HepG2 (cell line): ENCODE measurements around the gene FAM83C. TPM values are rescaled to one million over a fixed set of nuclear protein-coding genes. Genes with fewer than 3 reads are reported as not detected.

Experiments
- AGO1 ChIP-seq: fragments of 200-400 bp; formaldehyde crosslinking; IDR thresholded peaks from 2 replicates; pipeline ENCODE4 v1.6.1; 2017; ENCODE audit warnings: mild to moderate bottlenecking, low read depth, low read length, moderate library complexity; ENCODE audit not compliant: poor library complexity, severe bottlenecking
- ARHGAP35 ChIP-seq: sonication (generic); formaldehyde crosslinking; IDR thresholded peaks from 2 replicates; pipeline ENCODE4 v1.9.0; 2022; ENCODE audit warnings: mild to moderate bottlenecking, inconsistent platforms, moderate library complexity, missing genetic modification reagents, borderline replicate concordance
- BRD4 ChIP-seq: sonication (generic); formaldehyde crosslinking; IDR thresholded peaks from 2 replicates; pipeline ENCODE4 v1.4.0; 2020; ENCODE audit warnings: missing genetic modification reagents
- CHD2 ChIP-seq: IDR thresholded peaks from 2 replicates; pipeline ENCODE4 v1.6.1; 2011; ENCODE audit warnings: low read depth, low read length, improper control_type of control experiment
- FOXM1 ChIP-seq: sonication (generic); formaldehyde crosslinking; IDR thresholded peaks from 2 replicates; pipeline ENCODE4 v1.5.0; 2020; ENCODE audit warnings: missing genetic modification reagents
- GATAD1 ChIP-seq: IDR thresholded peaks from 2 replicates; pipeline ENCODE4 v1.6.1; 2016; ENCODE audit warnings: missing genetic modification reagents, missing compliant biosample characterization
- KDM6A ChIP-seq: IDR thresholded peaks from 2 replicates; pipeline ENCODE4 v1.6.1; 2016; ENCODE audit warnings: low read depth
- NRL ChIP-seq: sonication (generic); formaldehyde crosslinking; IDR thresholded peaks from 2 replicates; pipeline ENCODE4 v1.5.0; 2020; ENCODE audit warnings: missing genetic modification reagents, mild to moderate bottlenecking, moderate library complexity, borderline replicate concordance
- POLR2G ChIP-seq: fragments of 200-400 bp; formaldehyde crosslinking; IDR thresholded peaks from 2 replicates; pipeline ENCODE4 v1.6.1; 2018; ENCODE audit warnings: mild to moderate bottlenecking, low read depth, low read length, moderate library complexity
- RBM22 ChIP-seq: fragments of 200-400 bp; formaldehyde crosslinking; optimal IDR thresholded peaks from 2 replicates; pipeline ENCODE3; 2017; ENCODE audit warnings: mild to moderate bottlenecking, low read length, moderate library complexity
- RERE ChIP-seq: IDR thresholded peaks from 2 replicates; pipeline ENCODE4 v1.6.1; 2016; ENCODE audit warnings: low read depth, missing genetic modification reagents, missing compliant biosample characterization
- RNF219 ChIP-seq: sonication (generic); formaldehyde crosslinking; IDR thresholded peaks from 2 replicates; pipeline ENCODE4 v1.5.0; 2020; ENCODE audit warnings: mild to moderate bottlenecking, missing genetic modification reagents
- ZBTB38 ChIP-seq: sonication (generic); formaldehyde crosslinking; IDR thresholded peaks from 2 replicates; pipeline ENCODE4 v1.5.1; 2020; ENCODE audit warnings: mild to moderate bottlenecking, missing genetic modification reagents
- ZHX1 ChIP-seq: sonication (generic); formaldehyde crosslinking; IDR thresholded peaks from 2 replicates; pipeline ENCODE4 v1.8.1; 2022; ENCODE audit warnings: low read depth, mild to moderate bottlenecking, missing genetic modification reagents
- ZNF782 ChIP-seq: sonication (generic); formaldehyde crosslinking; IDR thresholded peaks from 2 replicates; pipeline ENCODE4 v1.4.0; 2020; ENCODE audit warnings: missing genetic modification reagents, mild to moderate bottlenecking, borderline replicate concordance
- ZSCAN21 ChIP-seq: sonication (generic); formaldehyde crosslinking; IDR thresholded peaks from 2 replicates; pipeline ENCODE4 v1.8.0; 2022; ENCODE audit warnings: mild to moderate bottlenecking, missing genetic modification reagents, moderate library complexity, borderline replicate concordance
- polyA plus RNA-seq, 8 experiments: library from polyadenylated mRNA; depleted of rRNA in 3 of 8; stranded (reverse) in 7 of 8; unstranded in 1 of 8; fragments of >200 nt; fragmentation: Illumina TruSeq in 4 of 8; extraction: Trizol in 4 of 8; gene quantifications; 2 replicates each; pipeline versions ENCODE4 v1.2.1 to v1.2.3, GENCODE V29; 2011 to 2016; ENCODE audit warnings: low read depth in 4 of 8, missing spikeins in 1 of 8, mixed read lengths in 1 of 8; ENCODE audit not compliant: insufficient read depth in 1 of 8
- total RNA-seq, 5 experiments: library from RNA; depleted of rRNA; stranded (reverse); fragments of >200 nt; fragmentation: Illumina TruSeq; extraction: Trizol; gene quantifications; 2 replicates each; pipeline ENCODE4 v1.2.3, GENCODE V29; 2016; ENCODE audit warnings: low read depth in 1 of 5

The FAM83C gene
- total and polyA plus RNA-seq, 2 of the 13 experiments (the other 11 are each of a cell fraction or from before 2014, with no cell fraction given), result 0.04 TPM; not detected in 1

DNA sequence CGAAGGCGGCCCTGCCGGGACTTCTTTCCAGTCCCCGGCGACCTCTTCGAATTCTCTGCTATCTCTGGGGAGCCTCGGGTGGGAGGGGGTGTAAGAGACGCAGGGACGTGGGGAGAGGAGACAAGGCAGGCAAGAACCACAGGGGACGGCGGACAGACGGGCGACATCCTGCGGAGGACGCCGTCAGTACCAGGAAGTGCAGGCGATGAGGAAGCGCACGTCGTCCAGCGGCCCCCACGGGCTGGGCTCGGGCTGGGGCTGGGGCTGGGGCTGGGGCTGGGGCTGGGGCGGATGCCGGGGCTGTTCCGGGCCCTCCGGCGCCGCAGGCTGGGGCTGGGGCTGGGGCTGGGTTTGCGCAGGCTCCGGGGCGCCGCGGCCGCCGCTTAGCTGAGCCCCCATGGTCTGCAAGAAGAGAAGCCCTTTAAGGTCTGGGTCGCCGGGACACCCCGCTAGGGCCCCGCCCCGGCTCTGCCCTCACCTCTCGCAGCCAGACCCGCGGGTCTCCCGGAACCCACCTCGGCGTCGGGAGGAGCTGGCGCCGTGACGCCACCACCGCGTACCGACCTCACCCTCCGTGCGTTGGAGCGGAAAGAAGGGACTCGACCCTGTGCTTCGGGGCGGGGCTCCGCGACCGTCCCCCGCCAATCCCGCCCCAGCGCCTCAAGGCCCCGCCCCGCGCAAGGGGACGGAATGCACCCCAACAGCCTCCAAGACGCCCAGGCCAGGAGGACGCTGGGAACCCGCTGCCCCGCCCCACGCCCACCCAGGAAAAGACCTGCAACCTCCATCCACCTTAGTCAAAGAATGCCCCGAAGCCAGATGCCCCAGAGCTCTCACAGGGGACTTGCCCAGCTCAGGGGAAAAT is 14.5 kb downstream of the FAM83C start, which contains the start of gene MMP24OS (continued):
- TF ChIP-seq RERE (CRISPR knock-in tag), result no peak
- TF ChIP-seq FOXM1 (CRISPR knock-in tag), result no peak
- TF ChIP-seq AGO1, result peak; percentile 85
- peak; percentile 67 for TF ChIP-seq POLR2G
- TF ChIP-seq ZSCAN21, result peak; percentile 43; the same call in 1 of the 2 replicates
- peak; percentile 71 for TF ChIP-seq RBM22
- TF ChIP-seq BRD4 (CRISPR knock-in tag), result no peak
- peak; percentile 89; the same call in 1 of the 2 replicates for TF ChIP-seq ZHX1 (CRISPR knock-in tag)
- peak; percentile 44; the same call in 1 of the 2 replicates for TF ChIP-seq NRL (CRISPR knock-in tag)
- no peak for TF ChIP-seq CHD2
- no peak for TF ChIP-seq KDM6A (CRISPR knock-in tag)
- TF ChIP-seq GATAD1 (CRISPR knock-in tag), result no peak
- TF ChIP-seq ZNF782 (CRISPR knock-in tag), result no peak
- peak; percentile 42; the same call in 1 of the 2 replicates for TF ChIP-seq ZBTB38 (CRISPR knock-in tag)
- no peak for TF ChIP-seq RNF219
- 0 out of 2 replicates have a peak, but pooled peaks have one; percentile 17 for TF ChIP-seq ARHGAP35 (CRISPR knock-in tag)
